Measurements from ENCODE around the gene ZNF91.
"Not testable (repeated sequence)": the region's sequence is repeated elsewhere in the genome, so short reads cannot be mapped to it uniquely, and the experiment has no call there.

The ZNF91 gene

GRCh38 chr19:23401086-23401610, 5.9 kb upstream of the ZNF91 start:
- no peak for DNase-seq (ENCODE audit: low read depth, low spot score)
- H3K27ac ChIP-seq: no peak overlapping the region

GRCh38 chr19:23399443-23399842, 4.2 kb upstream of the ZNF91 start:
- DNase-seq (ENCODE audit: low read depth, low spot score): no peak
- no peak overlapping the region for H3K27ac ChIP-seq

GRCh38 chr19:23395722-23396117, 449 bp upstream of the ZNF91 start:
- not testable (repeated sequence) for DNase-seq (ENCODE audit: low read depth, low spot score)
- H3K27ac ChIP-seq: peak overlapping the region; percentile 90

DNA sequence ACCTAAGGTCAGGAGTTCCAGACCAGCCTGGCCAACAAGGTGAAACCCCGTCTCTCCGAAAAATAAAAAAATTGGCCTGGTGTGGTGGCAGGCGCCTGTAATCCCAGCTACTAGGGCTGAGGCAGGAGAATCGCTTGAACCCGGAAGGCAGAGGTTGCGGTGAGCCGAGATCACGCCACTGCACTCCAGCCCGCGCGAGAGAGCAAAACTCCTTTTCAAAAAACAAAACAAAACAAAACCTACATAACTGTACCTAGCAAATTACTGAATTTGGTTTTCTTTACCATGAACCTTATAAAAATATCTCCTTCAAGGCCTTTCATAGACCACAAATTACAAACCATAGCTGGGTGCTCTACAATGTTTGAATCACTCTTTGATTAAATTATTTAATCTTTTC, 760 bp downstream of the ZNF91 start:
- no peak for DNase-seq (ENCODE audit: low read depth, low spot score)
- H3K27ac ChIP-seq: peak overlapping the region; percentile 90

GRCh38 chr19:23393121-23393520, 2.1 kb downstream of the ZNF91 start:
- DNase-seq (ENCODE audit: low read depth, low spot score): no peak
- peak overlapping the region; percentile 90 for H3K27ac ChIP-seq

DNA sequence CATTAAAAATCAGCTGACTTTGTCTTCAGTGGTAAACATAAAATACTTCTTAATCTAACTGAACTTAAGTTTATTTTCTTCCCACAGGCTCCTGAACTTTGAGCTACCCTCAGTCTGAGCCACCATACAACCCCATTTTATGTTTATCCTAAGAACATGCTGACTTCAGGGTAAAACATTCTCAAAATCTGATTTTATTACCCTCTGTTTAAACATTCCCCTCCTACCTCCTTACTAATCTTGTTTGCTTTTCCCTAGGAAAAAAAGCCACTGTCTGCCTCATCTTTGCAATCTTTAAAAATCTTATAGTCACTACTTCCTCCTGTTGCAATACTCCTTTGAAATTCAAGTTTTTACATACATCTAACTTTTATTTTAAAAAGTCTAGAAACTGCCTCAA, 4.0 kb downstream of the ZNF91 start:
- peak overlapping the region; percentile 90 for H3K27ac ChIP-seq
- no peak for DNase-seq (ENCODE audit: low read depth, low spot score)

DNA sequence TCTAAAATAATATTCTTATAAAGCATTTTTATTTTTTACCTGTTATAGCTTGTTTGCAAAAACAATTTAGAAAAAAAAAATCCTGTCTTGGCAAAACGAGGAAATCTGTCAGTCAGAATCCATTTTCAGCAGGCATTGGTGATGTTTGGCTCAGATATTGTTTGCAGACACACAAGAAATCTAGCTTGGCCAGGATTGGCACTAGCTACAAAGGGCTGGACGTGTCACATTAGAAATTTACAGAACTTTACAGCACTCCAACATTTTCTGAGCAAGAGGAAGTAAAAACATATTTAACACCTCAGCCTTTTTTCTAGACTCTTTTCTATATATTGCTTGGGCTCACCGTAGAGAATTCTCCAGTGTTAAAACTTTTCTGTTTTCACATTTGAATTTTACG, 9.9 kb downstream of the ZNF91 start:
- DNase-seq (ENCODE audit: low read depth, low spot score): no peak
- H3K27ac ChIP-seq: no peak overlapping the region

- DNase-seq (ENCODE audit: low read depth, low spot score): no peak
Measured at GRCh38 chr19:23384858-23385257, 10.4 kb downstream of the ZNF91 start.

DNA sequence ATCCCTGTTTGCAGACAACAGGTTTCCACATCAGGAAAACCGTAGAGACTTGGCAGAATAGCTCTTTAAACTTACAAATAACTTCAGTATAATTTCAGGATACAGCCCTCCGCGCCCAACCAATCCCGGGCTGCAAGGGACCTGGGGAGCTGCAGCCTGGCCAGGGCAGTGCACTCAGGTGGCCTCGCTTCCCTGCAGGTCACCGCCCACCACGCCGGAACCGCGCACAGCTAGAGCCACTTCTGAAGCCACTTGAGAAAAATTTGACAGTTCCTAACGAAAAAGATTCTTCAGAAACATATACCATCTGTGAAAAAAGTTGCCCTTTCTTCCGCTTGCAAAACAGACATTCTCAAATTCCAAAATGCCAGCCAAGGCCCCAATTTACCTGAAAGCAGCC, 11.1 kb downstream of the ZNF91 start:
- H3K27ac ChIP-seq: no peak overlapping the region
- no peak for DNase-seq (ENCODE audit: low read depth, low spot score)

More at GRCh38 chr19:23384858-23385257, 10.4 kb downstream of the ZNF91 start:
- no peak overlapping the region for H3K27ac ChIP-seq

DNA sequence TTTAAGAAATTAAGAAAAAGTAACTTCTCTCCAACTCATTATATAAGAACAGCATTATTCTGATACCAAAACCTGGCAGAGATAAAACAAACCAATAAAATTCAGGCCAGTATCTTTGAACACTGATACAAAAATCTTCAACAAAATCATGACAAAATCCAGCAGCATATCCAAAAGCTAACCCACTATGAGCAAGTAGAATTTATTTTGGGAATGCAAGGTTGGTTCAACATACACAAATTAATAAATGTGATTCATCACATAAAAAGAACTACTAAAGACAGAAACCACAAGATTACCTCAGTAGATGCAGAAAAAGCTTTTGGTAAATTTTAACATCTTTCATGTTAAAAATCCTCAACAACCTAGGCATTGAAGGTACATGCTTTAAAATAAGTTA, 12.3 kb downstream of the ZNF91 start:
- no peak for DNase-seq (ENCODE audit: low read depth, low spot score)
- H3K27ac ChIP-seq: no peak overlapping the region

DNA sequence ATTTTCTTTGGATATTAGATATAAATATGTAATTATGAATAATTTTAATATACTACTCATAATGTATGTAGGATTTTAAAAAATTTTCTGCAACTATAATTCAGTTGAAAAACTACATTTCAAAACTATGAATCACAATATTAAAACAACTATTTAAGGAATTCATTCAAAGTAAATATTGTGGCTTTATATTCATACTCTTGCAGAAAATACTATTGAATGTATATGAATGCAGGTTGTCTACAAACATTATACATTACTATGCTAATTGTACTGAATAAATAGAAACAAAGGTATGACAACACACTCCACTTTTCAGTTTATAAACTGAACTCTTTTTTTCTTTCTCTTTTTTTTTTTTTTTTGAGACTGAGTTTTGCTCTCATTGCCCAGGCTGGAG, 14.2 kb downstream of the ZNF91 start:
- no peak for DNase-seq (ENCODE audit: low read depth, low spot score)
- no peak overlapping the region for H3K27ac ChIP-seq

DNA sequence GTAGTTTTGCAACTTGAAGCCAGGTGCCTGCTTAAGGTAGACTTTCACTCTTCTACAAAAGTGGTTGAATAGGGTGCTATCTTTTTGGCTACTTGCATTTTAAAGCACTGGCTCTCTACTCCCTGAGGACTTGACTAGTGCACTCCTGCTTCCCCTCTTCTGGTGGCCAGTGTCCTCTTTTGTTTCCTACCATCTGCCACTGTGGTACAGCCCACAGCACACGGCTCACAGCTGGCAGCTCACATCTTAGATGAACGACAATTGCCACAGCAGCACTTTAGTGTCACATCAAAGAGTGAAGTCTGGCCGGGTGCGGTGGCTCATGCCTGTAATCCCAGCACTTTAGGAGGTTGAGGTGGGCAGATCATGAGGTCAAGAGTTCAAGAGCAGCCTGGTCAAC, 15.6 kb downstream of the ZNF91 start:
- DNase-seq (ENCODE audit: low read depth, low spot score); H3K27ac ChIP-seq: not testable (repeated sequence)

DNA sequence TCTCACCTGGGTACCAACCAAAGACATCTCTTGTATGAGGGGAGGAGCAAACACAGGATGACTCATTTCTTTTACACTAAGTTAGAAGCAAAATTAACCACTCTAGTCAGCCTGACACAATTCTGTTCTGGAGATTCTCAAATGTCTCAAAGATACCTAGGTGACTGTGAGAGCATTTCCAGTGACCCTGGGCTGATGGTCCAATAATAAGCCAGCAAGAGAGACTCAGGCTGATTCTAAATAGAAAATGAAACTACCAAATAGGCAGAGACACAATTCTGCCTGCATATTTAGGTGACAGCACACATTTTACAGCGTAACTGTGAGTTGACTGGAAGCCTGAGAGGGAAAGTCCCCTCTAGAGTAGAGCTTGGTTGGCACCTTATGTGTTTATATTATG, 16.3 kb downstream of the ZNF91 start:
- H3K27ac ChIP-seq: no peak overlapping the region
- DNase-seq (ENCODE audit: low read depth, low spot score): no peak

- no peak overlapping the region for H3K27ac ChIP-seq
- DNase-seq (ENCODE audit: low read depth, low spot score): no peak
Measured at GRCh38 chr19:23377276-23377675, 18.0 kb downstream of the ZNF91 start.

DNA sequence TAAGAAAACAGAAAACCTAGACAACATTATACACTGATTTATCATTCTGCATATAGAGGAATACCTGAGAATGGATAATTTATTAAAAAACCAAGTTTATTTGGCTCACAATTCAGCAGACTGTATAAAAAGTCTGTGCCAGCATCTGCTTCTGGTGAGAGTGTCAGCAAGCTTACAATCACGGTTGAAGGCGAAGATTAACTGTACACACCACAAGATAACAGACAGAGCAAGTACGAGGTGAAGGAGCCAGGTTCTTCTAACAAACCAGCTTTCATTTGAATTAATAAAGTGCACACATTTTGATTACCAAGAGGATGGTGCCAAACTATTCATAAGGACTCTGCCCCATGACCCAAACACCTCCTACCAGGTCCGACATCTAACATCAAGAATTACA, 28.8 kb downstream of the ZNF91 start:
- no peak overlapping the region for H3K27ac ChIP-seq
- no peak for DNase-seq (ENCODE audit: low read depth, low spot score)

DNA sequence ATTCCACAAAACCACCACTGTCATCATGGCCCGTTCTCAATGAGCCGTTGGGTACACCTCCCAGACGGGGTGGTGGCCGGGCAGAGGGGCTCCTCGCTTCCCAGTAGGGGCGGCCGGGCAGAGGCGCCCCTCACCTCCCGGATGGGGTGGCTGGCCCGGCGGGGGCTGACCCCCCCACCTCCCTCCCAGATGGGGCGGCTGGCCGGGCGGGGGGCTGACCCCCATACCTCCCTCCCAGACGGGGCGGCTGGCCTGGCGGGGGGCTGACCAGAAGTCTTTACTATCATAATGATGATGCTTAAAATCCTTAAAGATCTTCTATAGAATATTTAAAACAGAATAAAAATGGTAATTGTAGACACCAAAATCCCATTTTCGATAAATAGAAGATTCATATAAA, 29.2 kb downstream of the ZNF91 start:
- DNase-seq (ENCODE audit: low read depth, low spot score); H3K27ac ChIP-seq: not testable (repeated sequence)

- DNase-seq (ENCODE audit: low read depth, low spot score): no peak
- H3K27ac ChIP-seq: no peak overlapping the region
Measured at GRCh38 chr19:23365222-23365621, 30.0 kb downstream of the ZNF91 start.

DNA sequence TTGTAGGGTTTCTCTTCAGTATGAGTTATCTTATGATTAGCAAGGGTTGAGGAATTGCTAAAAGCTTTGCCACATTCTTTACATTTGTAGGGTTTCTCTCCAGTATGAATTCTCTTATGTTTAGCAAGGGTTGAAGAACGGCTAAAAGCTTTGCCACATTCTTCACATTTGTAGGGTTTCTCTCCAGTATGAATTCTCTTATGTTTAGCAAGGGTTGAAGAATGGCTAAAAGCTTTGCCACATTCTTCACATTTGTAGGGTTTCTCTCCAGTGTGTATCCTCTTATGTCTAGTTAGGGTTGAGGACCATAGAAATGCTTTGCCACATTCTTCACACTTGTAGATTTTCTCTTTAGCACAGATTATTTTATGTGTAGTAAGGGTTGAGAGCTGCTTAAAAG, 33.4 kb downstream of the ZNF91 start:
- not testable (repeated sequence) for H3K27ac ChIP-seq; DNase-seq (ENCODE audit: low read depth, low spot score)

DNA sequence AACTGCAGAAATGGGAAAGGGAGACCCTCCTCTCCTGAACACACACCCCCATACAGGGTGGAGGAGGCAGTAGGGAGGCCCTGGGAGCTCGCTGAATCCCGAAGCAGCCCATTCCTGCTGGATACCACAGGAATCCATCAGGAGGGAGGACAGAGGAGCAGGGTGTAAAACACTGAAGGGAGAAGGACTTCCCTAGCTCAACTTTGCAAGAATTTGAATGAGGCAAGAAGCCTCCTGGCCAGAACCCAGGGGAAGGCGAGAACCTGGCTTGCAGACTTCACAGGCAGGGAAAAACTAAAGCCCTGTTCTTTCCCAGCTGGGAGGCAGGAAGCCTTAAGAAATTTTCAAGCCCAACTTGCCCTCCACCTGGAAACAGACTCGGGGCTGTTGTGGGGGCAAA, 43.5 kb downstream of the ZNF91 start:
- no peak for DNase-seq (ENCODE audit: low read depth, low spot score)
- no peak overlapping the region for H3K27ac ChIP-seq

DNA sequence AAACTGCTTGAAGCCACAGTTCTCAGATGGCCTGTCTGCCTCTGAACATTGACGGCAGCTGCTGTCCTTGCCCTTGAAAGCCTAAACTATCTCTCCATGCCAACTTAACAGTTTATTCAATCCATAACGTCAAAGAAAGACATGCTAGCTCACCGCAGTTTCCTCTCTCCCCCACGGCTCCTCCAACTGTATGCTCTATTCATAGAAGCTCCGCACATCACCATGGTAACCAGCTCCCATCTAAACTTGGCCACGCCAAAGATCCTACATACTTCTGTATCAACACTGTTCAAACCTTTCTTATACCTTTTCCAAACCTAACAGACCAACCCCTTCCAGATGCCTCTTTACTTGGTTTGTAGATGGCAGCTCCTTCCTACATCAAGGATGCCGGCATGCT, 48.6 kb downstream of the ZNF91 start:
- H3K27ac ChIP-seq: no peak overlapping the region
- no peak for DNase-seq (ENCODE audit: low read depth, low spot score)

GRCh38 chr19:23345838-23346237, 49.4 kb downstream of the ZNF91 start:
- no peak for DNase-seq (ENCODE audit: low read depth, low spot score)
- H3K27ac ChIP-seq: no peak overlapping the region

- DNase-seq (ENCODE audit: low read depth, low spot score): peak; percentile 22
- H3K27ac ChIP-seq: no peak overlapping the region
Measured at GRCh38 chr19:23343434-23344010, 51.7 kb downstream of the ZNF91 start.

- no peak overlapping the region for H3K27ac ChIP-seq
- DNase-seq (ENCODE audit: low read depth, low spot score): no peak
Measured at GRCh38 chr19:23328211-23328610, 67.1 kb downstream of the ZNF91 start.
